Trophoblast cell (in vitro differentiated cells and primary cell): ENCODE measurements around the gene ASZ1.
"Not testable (repeated sequence)": the region's sequence is repeated elsewhere in the genome, so short reads cannot be mapped to it uniquely, and the experiment has no call there.

Experiments
- DNase-seq, 2 donors: peaks; one replicate each; pipeline ENCODE4 v3.0.0-alpha.2; 2016
- H2AFZ ChIP-seq: 2 replicates; pipeline ENCODE4 v1.6.1; 2013; ENCODE audit warnings: low read length, moderate library complexity, mild to moderate bottlenecking; ENCODE audit not compliant: insufficient read depth, poor library complexity
- H2AK5ac ChIP-seq: 2 replicates; pipeline ENCODE4 v1.6.1; 2013; ENCODE audit warnings: mild to moderate bottlenecking, low read length
- H2BK120ac ChIP-seq: 2 replicates; pipeline ENCODE4 v1.6.1; 2013; ENCODE audit warnings: low read length, mild to moderate bottlenecking, moderate library complexity; ENCODE audit not compliant: insufficient read depth, poor library complexity
- H2BK12ac ChIP-seq: 2 replicates; pipeline ENCODE4 v1.6.1; 2013; ENCODE audit warnings: mild to moderate bottlenecking, low read length, moderate library complexity
- H2BK5ac ChIP-seq: 2 replicates; pipeline ENCODE4 v1.6.1; 2013; ENCODE audit warnings: low read length, low read depth, moderate library complexity, mild to moderate bottlenecking; ENCODE audit not compliant: poor library complexity
- H3K14ac ChIP-seq: 2 replicates; pipeline ENCODE4 v1.6.1; 2013; ENCODE audit warnings: mild to moderate bottlenecking, low read length
- H3K18ac ChIP-seq: 2 replicates; pipeline ENCODE4 v1.6.1; 2013; ENCODE audit warnings: mild to moderate bottlenecking, low read length
- H3K23ac ChIP-seq: 2 replicates; pipeline ENCODE4 v1.6.1; 2013; ENCODE audit warnings: low read length
- H3K27ac ChIP-seq: 2 replicates; pipeline ENCODE4 v1.5.1; 2013; ENCODE audit warnings: low read depth, mild to moderate bottlenecking, inconsistent platforms, low read length, moderate library complexity
- H3K27me3 ChIP-seq: 2 replicates; pipeline ENCODE4 v1.6.1; 2013; ENCODE audit warnings: inconsistent platforms, mild to moderate bottlenecking, low read length, moderate library complexity; ENCODE audit not compliant: insufficient read depth
- H3K36me3 ChIP-seq, 2 experiments: 1 replicate in 1 of 2; 2 replicates in 1 of 2; pipeline ENCODE4 v1.6.1; 2013; ENCODE audit warnings: low read length in 2 of 2, mild to moderate bottlenecking in 2 of 2, moderate library complexity in 1 of 2; ENCODE audit not compliant: insufficient read depth in 2 of 2, control insufficient read depth in 1 of 2
- H3K4ac ChIP-seq: 2 replicates; pipeline ENCODE4 v1.6.1; 2013; ENCODE audit warnings: low read depth, mild to moderate bottlenecking, low read length, moderate library complexity
- H3K4me1 ChIP-seq, 2 experiments: 1 replicate in 1 of 2; 2 replicates in 1 of 2; pipeline ENCODE4 v1.6.1; 2013; ENCODE audit warnings: low read length in 2 of 2, mild to moderate bottlenecking in 2 of 2, moderate library complexity in 1 of 2; ENCODE audit not compliant: insufficient read depth in 2 of 2, control insufficient read depth in 1 of 2
- H3K4me2 ChIP-seq: 2 replicates; pipeline ENCODE4 v1.6.1; 2013; ENCODE audit warnings: inconsistent platforms, mild to moderate bottlenecking, low read length, moderate library complexity
- H3K4me3 ChIP-seq: 2 replicates; pipeline ENCODE4 v1.5.1; 2013; ENCODE audit warnings: mild to moderate bottlenecking, low read depth, low read length, inconsistent platforms
- H3K79me1 ChIP-seq: one replicate; pipeline ENCODE4 v1.6.1; 2013; ENCODE audit warnings: low read length
- H3K79me2 ChIP-seq: 2 replicates; pipeline ENCODE4 v1.6.1; 2013; ENCODE audit warnings: low read length, mild to moderate bottlenecking; ENCODE audit not compliant: control insufficient read depth, insufficient read depth, poor library complexity
- H3K9ac ChIP-seq: 2 replicates; pipeline ENCODE4 v1.6.1; 2013; ENCODE audit warnings: mild to moderate bottlenecking, low read length
- H3K9me3 ChIP-seq: 2 replicates; pipeline ENCODE4 v1.6.1; 2013; ENCODE audit warnings: low read depth, mild to moderate bottlenecking, control low read depth, inconsistent platforms, low read length; ENCODE audit not compliant: insufficient read depth
- H4K12ac ChIP-seq: 2 replicates; pipeline ENCODE4 v1.6.1; 2013; ENCODE audit warnings: low read depth, mild to moderate bottlenecking, low read length, moderate library complexity
- H4K8ac ChIP-seq: 2 replicates; pipeline ENCODE4 v1.6.1; 2013; ENCODE audit warnings: low read depth, mild to moderate bottlenecking, low read length, moderate library complexity
- H4K91ac ChIP-seq: one replicate; pipeline ENCODE4 v1.6.1; 2013; ENCODE audit warnings: low read depth, mild to moderate bottlenecking, low read length, moderate library complexity
- WGBS: extraction: QIAGEN DNeasy Blood & Tissue Kit; methylation state at CpG from one replicate; pipeline ENCODE4 v1.1.7; 2013; ENCODE audit warnings: missing lambda C conversion rate; ENCODE audit not compliant: insufficient read length, insufficient coverage; ENCODE audit errors: extremely low coverage; 5-methylcytosine and 5-hydroxymethylcytosine counted together

Gene ASZ1

GRCh38 chr7:117435475-117436043 is 8.3 kb upstream of the ASZ1 start:
- no peak overlapping the region for H2BK120ac ChIP-seq
- no peaks in the 10 kb centered on the region for H3K9me3 ChIP-seq
- no peak overlapping the region for H2BK5ac ChIP-seq
- H4K12ac ChIP-seq = no peak overlapping the region
- H3K4me3 ChIP-seq = no peak overlapping the region
- no peak overlapping the region for H3K27ac ChIP-seq
- no peak overlapping the region for H3K4me2 ChIP-seq
- no peak overlapping the region for H3K14ac ChIP-seq
- H3K4me1 ChIP-seq = no peaks in the 10 kb centered on the region
- no peaks in the 10 kb centered on the region for H3K79me1 ChIP-seq
- no peak overlapping the region for H3K18ac ChIP-seq
- H2BK12ac ChIP-seq = no peak overlapping the region
- no peak overlapping the region for H4K91ac ChIP-seq
- H2AK5ac ChIP-seq = no peak overlapping the region
- WGBS = no CpG with 5 or more reads among the region's 2 CpGs
- no peak overlapping the region for H3K4ac ChIP-seq
- no peaks in the 10 kb centered on the region for H3K36me3 ChIP-seq
- H4K8ac ChIP-seq = no peak overlapping the region
- no peaks in the 10 kb centered on the region for H3K79me2 ChIP-seq
- DNase-seq = peak in 1 of 2 donors; percentile 12
- no peak overlapping the region for H2AFZ ChIP-seq
- no peak overlapping the region for H3K9ac ChIP-seq
- no peak overlapping the region for H3K23ac ChIP-seq
- H3K27me3 ChIP-seq = no peaks in the 10 kb centered on the region

- Histone ChIP-seq H2AK5ac (no peak overlapping the region), H3K79me1 (no peaks in the 10 kb centered on the region), H2BK12ac (no peak overlapping the region), H2AFZ (no peak overlapping the region), H3K36me3 (no peaks in the 10 kb centered on the region), H2BK5ac (no peak overlapping the region), H3K79me2 (no peaks in the 10 kb centered on the region), H3K4me2 (no peak overlapping the region), H4K91ac (no peak overlapping the region), H3K23ac (no peak overlapping the region), H2BK120ac (no peak overlapping the region), H4K12ac (no peak overlapping the region), H4K8ac (no peak overlapping the region), H3K18ac (no peak overlapping the region), H3K4me1 (no peaks in the 10 kb centered on the region), H3K9ac (no peak overlapping the region), H3K4me3 (no peak overlapping the region), H3K27ac (no peak overlapping the region), H3K9me3 (peaks cover 4% of the 10 kb centered on the region), H3K27me3 (no peaks in the 10 kb centered on the region), H3K4ac (no peak overlapping the region), H3K14ac (no peak overlapping the region)
- WGBS = no CpG with 5 or more reads among the region's 3 CpGs
- DNase-seq = no peak
Observed at GRCh38 chr7:117424090-117424829, 3.0 kb downstream of the ASZ1 start.

- no CpG with 5 or more reads among the region's 1 CpG for WGBS
- not testable (repeated sequence) for H3K4ac ChIP-seq, H3K14ac ChIP-seq, H2AK5ac ChIP-seq, H4K12ac ChIP-seq, DNase-seq, H3K9me3 ChIP-seq, H3K4me2 ChIP-seq, H3K79me2 ChIP-seq, H3K36me3 ChIP-seq, H3K4me1 ChIP-seq, H3K27ac ChIP-seq, H3K23ac ChIP-seq, H2AFZ ChIP-seq, H3K18ac ChIP-seq, H3K79me1 ChIP-seq, H2BK5ac ChIP-seq, H4K91ac ChIP-seq, H3K27me3 ChIP-seq, H2BK120ac ChIP-seq, H3K9ac ChIP-seq, H2BK12ac ChIP-seq, H3K4me3 ChIP-seq, H4K8ac ChIP-seq
Observed at GRCh38 chr7:117414591-117414990, 12.7 kb downstream of the ASZ1 start.

- H3K4me3 ChIP-seq = no peak overlapping the region
- H2BK12ac ChIP-seq = no peak overlapping the region
- no peaks in the 10 kb centered on the region for H3K36me3 ChIP-seq
- H3K4ac ChIP-seq = no peak overlapping the region
- H2AFZ ChIP-seq = no peak overlapping the region
- H2BK5ac ChIP-seq = no peak overlapping the region
- no peak overlapping the region for H2AK5ac ChIP-seq
- no peak overlapping the region for H4K91ac ChIP-seq
- no peak overlapping the region for H3K4me2 ChIP-seq
- H3K9ac ChIP-seq = no peak overlapping the region
- no peaks in the 10 kb centered on the region for H3K79me2 ChIP-seq
- H3K79me1 ChIP-seq = no peaks in the 10 kb centered on the region
- no peaks in the 10 kb centered on the region for H3K9me3 ChIP-seq
- H4K12ac ChIP-seq = no peak overlapping the region
- no peak overlapping the region for H3K18ac ChIP-seq
- no peaks in the 10 kb centered on the region for H3K4me1 ChIP-seq
- no peaks in the 10 kb centered on the region for H3K27me3 ChIP-seq
- H4K8ac ChIP-seq = no peak overlapping the region
- H2BK120ac ChIP-seq = no peak overlapping the region
- no peak overlapping the region for H3K14ac ChIP-seq
- no peak for DNase-seq
- H3K23ac ChIP-seq = no peak overlapping the region
- H3K27ac ChIP-seq = no peak overlapping the region
- no CpG with 5 or more reads among the region's 3 CpGs for WGBS
Observed at GRCh38 chr7:117412946-117413559, 14.2 kb downstream of the ASZ1 start.
